Chondrocyte (in vitro differentiated cells): ENCODE results near the gene BAD. TPM values are rescaled to one million over a fixed set of nuclear protein-coding genes. Genes with fewer than 3 reads are reported as not detected.

ENCODE experiments used
- DNase-seq: peaks from one replicate; pipeline ENCODE4 v3.0.0; 2021; ENCODE audit warnings: mixed read lengths, low spot score
- H3K27ac Mint-ChIP-seq: one replicate; pipeline ENCODE4 v1.8.0; 2021; ENCODE audit warnings: mild to moderate bottlenecking, moderate library complexity, mixed read lengths; ENCODE audit not compliant: unreplicated experiment
- H3K27me3 Mint-ChIP-seq: 2 replicates; pipeline ENCODE4 v1.8.0; 2021; ENCODE audit warnings: low read depth, mixed read lengths
- H3K36me3 Mint-ChIP-seq: 2 replicates; pipeline ENCODE4 v1.8.0; 2021; ENCODE audit warnings: low read depth, mixed read lengths
- H3K4me1 Mint-ChIP-seq: 2 replicates; pipeline ENCODE4 v1.8.0; 2021; ENCODE audit warnings: low read depth, mild to moderate bottlenecking, mixed read lengths
- H3K4me3 Mint-ChIP-seq: one replicate; pipeline ENCODE4 v1.8.0; 2021; ENCODE audit warnings: mild to moderate bottlenecking, moderate library complexity, mixed read lengths; ENCODE audit not compliant: unreplicated experiment
- H3K9me3 Mint-ChIP-seq: 2 replicates; pipeline ENCODE4 v1.8.0; 2021; ENCODE audit warnings: low read depth, mixed read lengths
- CTCF ChIP-seq: fragments of 200-600 bp; sonication (generic); IDR thresholded peaks from 2 replicates; pipeline ENCODE4 v1.5.0; 2021; ENCODE audit warnings: antibody characterized with exemption, mild to moderate bottlenecking, moderate library complexity
- total RNA-seq: library from RNA; stranded (reverse); gene quantifications from 3 replicates; pipeline ENCODE4 v1.2.1, GENCODE V29; 2021

Gene BAD
- total RNA-seq, 1 donor from 2014 or later = 56.8 TPM

GRCh38 chr11:64230985-64231365, 53.5 kb downstream of the BAD start:
- Mint-ChIP-seq H3K27me3 (no peaks in the 10 kb centered on the region), H3K27ac (peak overlapping the region; percentile 73), H3K9me3 (no peaks in the 10 kb centered on the region), H3K4me1 (peaks cover 62% of the 10 kb centered on the region), H3K4me3 (peak overlapping the region; percentile 75), H3K36me3 (no peaks in the 10 kb centered on the region)
- DNase-seq = no peak
- TF ChIP-seq CTCF = no peak

GRCh38 chr11:64230171-64230984, 54.1 kb downstream of the BAD start, which contains the start of gene DNAJC4:
Gene DNAJC4 (plus strand): TSS chr11:64230548. CDS start chr11:64230855, 307 bp downstream.
- H3K27me3 Mint-ChIP-seq = no peaks in the 10 kb centered on the region
- no peak for TF ChIP-seq CTCF
- no peaks in the 10 kb centered on the region for H3K9me3 Mint-ChIP-seq
- no peaks in the 10 kb centered on the region for H3K36me3 Mint-ChIP-seq
- H3K4me3 Mint-ChIP-seq = peak within 1 kb of the TSS; percentile 75
- no peak for DNase-seq
- H3K4me1 Mint-ChIP-seq = peaks cover 60% of the 10 kb centered on the region
- H3K27ac Mint-ChIP-seq = peak within 1 kb of the TSS; percentile 77

- H3K4me3 Mint-ChIP-seq = peak overlapping the region; percentile 75
- no peaks in the 10 kb centered on the region for H3K36me3 Mint-ChIP-seq
- no peaks in the 10 kb centered on the region for H3K9me3 Mint-ChIP-seq
- H3K4me1 Mint-ChIP-seq = peaks cover 62% of the 10 kb centered on the region
- TF ChIP-seq CTCF = no peak
- DNase-seq = no peak
- H3K27me3 Mint-ChIP-seq = no peaks in the 10 kb centered on the region
- H3K27ac Mint-ChIP-seq = peak overlapping the region; percentile 77
Measured at GRCh38 chr11:64229744-64230170, 54.7 kb downstream of the BAD start.

- no peak for TF ChIP-seq CTCF
- DNase-seq = no peak
- no peaks in the 10 kb centered on the region for H3K9me3 Mint-ChIP-seq
- H3K36me3 Mint-ChIP-seq = no peaks in the 10 kb centered on the region
- no peaks in the 10 kb centered on the region for H3K27me3 Mint-ChIP-seq
- peak overlapping the region; percentile 75 for H3K4me3 Mint-ChIP-seq
- peak overlapping the region; percentile 77 for H3K27ac Mint-ChIP-seq
- H3K4me1 Mint-ChIP-seq = peaks cover 64% of the 10 kb centered on the region
Measured at GRCh38 chr11:64229090-64229743, 55.2 kb downstream of the BAD start.

- Mint-ChIP-seq H3K27me3 (no peaks in the 10 kb centered on the region), H3K27ac (peak overlapping the region; percentile 87), H3K4me3 (peak overlapping the region; percentile 81), H3K4me1 (peaks cover 56% of the 10 kb centered on the region), H3K9me3 (no peaks in the 10 kb centered on the region), H3K36me3 (no peaks in the 10 kb centered on the region)
- no peak for TF ChIP-seq CTCF
- no peak for DNase-seq
Measured at GRCh38 chr11:64227405-64227956, 57.0 kb downstream of the BAD start.
